Hepatocyte (in vitro differentiated cells): ENCODE data around the gene FAM53C.

ENCODE experiments used
- CTCF ChIP-seq: fragments of 200-600 bp; sonication (generic); IDR thresholded peaks from 2 replicates; pipeline ENCODE4 v1.5.1; 2016; ENCODE audit warnings: antibody characterized with exemption, mild to moderate bottlenecking; ENCODE audit not compliant: poor library complexity
- EZH2 ChIP-seq: fragments of 200-600 bp; sonication (generic); IDR thresholded peaks from 2 replicates; pipeline ENCODE4 v1.6.1; 2016; ENCODE audit warnings: antibody characterized with exemption, mild to moderate bottlenecking, borderline replicate concordance
- EZH2phosphoT487 ChIP-seq: fragments of 200-600 bp; sonication (generic); IDR thresholded peaks from one replicate; pipeline ENCODE4 v1.6.1; 2018; ENCODE audit warnings: antibody characterized with exemption, mild to moderate bottlenecking, low read depth, moderate library complexity; ENCODE audit not compliant: unreplicated experiment, severe bottlenecking

- TF ChIP-seq CTCF (no peak), EZH2 (no peak), EZH2phosphoT487 (no peak)
Measured at GRCh38 chr5:138338411-138339090, 485 bp downstream of the FAM53C start.
